Hematopoietic multipotent progenitor cell treated with erythropoietin and hydrocortisone succinate and interleukin-3 and kit ligand, for 15 days (in vitro differentiated cells): ENCODE measurements around the gene AQP12B.

Experiments used
- DNase-seq: peaks from one replicate; pipeline ENCODE4 v3.0.0-alpha.2; 2015; ENCODE audit warnings: low spot score

Gene AQP12B

GRCh38 chr2:240632306-240632721 is 50.4 kb downstream of the AQP12B start:
- DNase-seq = no peak

GRCh38 chr2:240631548-240632305 is 51.0 kb downstream of the AQP12B start:
- DNase-seq = no peak

DNA sequence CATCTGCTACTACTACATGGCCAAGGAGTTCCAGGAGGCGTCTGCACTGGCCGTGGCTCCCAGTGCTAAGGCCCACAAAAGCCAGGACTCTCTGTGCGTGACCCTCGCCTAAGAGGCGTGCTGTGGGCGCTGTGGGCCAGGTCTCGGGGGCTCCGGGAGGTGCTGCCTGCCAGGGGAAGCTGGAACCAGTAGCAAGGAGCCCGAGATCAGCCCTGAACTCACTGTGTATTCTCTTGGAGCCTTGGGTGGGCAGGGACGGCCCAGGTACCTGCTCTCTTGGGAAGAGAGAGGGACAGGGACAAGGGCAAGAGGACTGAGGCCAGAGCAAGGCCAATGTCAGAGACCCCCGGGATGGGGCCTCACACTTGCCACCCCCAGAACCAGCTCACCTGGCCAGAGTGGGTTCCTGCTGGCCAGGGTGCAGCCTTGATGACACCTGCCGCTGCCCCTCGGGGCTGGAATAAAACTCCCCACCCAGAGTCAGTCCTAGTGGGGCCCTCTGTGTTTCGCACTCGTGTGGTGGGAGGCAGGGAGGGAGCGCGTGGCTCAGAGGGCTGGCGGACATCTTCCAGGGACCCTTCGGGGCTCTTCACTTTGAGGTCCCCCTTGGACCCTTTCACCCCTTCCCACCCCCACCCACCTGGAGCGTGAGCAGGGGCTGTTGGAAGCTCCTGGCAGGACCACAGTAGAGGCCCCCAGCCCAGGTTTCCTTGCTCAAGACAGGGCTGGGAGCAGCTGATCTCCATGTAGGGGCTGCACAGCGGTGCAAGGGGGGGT is 51.7 kb downstream of the AQP12B start:
- no peak for DNase-seq

DNA sequence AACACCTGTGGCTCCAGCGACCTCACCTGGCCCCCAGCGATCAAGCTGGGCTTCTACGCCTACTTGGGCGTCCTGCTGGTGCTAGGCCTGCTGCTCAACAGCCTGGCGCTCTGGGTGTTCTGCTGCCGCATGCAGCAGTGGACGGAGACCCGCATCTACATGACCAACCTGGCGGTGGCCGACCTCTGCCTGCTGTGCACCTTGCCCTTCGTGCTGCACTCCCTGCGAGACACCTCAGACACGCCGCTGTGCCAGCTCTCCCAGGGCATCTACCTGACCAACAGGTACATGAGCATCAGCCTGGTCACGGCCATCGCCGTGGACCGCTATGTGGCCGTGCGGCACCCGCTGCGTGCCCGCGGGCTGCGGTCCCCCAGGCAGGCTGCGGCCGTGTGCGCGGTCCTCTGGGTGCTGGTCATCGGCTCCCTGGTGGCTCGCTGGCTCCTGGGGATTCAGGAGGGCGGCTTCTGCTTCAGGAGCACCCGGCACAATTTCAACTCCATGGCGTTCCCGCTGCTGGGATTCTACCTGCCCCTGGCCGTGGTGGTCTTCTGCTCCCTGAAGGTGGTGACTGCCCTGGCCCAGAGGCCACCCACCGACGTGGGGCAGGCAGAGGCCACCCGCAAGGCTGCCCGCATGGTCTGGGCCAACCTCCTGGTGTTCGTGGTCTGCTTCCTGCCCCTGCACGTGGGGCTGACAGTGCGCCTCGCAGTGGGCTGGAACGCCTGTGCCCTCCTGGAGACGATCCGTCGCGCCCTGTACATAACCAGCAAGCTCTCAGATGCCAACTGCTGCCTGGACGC is 52.5 kb downstream of the AQP12B start:
- no peak for DNase-seq

- DNase-seq = no peak
Observed at GRCh38 chr2:240629619-240629967, 53.1 kb downstream of the AQP12B start.

GRCh38 chr2:240628808-240629618 is 53.7 kb downstream of the AQP12B start:
- DNase-seq = no peak

GRCh38 chr2:240628507-240628807 is 54.2 kb downstream of the AQP12B start:
- no peak for DNase-seq

GRCh38 chr2:240627736-240628506 is 54.8 kb downstream of the AQP12B start:
- DNase-seq = no peak

- DNase-seq = no peak
Observed at GRCh38 chr2:240626531-240627300, 56.0 kb downstream of the AQP12B start.
